ENCODE measurements around the gene MAB21L3.

MAB21L3 gene

GRCh38 chr1:116129537-116129936 is 18.3 kb downstream of the MAB21L3 start:
- no peak overlapping the region for H3K27ac ChIP-seq
- TF ChIP-seq CTCF (IDR thresholded peaks at IDR 0.05) = no peak
- TF ChIP-seq ZFX (IDR thresholded peaks at IDR 0.05; ENCODE audit: borderline replicate concordance) = no peak

- no peak for TF ChIP-seq CTCF (IDR thresholded peaks at IDR 0.05)
- no peak for TF ChIP-seq ZFX (IDR thresholded peaks at IDR 0.05; ENCODE audit: borderline replicate concordance)
These were observed 19.2 kb downstream of the MAB21L3 start for GRCh38 chr1:116130356-116130755.

GRCh38 chr1:116131170-116131569 is 20.0 kb downstream of the MAB21L3 start:
- H3K27ac ChIP-seq = no peak overlapping the region
- TF ChIP-seq CTCF (IDR thresholded peaks at IDR 0.05) = no peak
- TF ChIP-seq ZFX (IDR thresholded peaks at IDR 0.05; ENCODE audit: borderline replicate concordance) = no peak

More at GRCh38 chr1:116130356-116130755, 19.2 kb downstream of the MAB21L3 start:
- no peak overlapping the region for H3K27ac ChIP-seq

GRCh38 chr1:116131866-116132605 is 20.8 kb downstream of the MAB21L3 start:
- TF ChIP-seq CTCF (IDR thresholded peaks at IDR 0.05) = no peak
- H3K27ac ChIP-seq = no peak overlapping the region

- TF ChIP-seq ZFX (IDR thresholded peaks at IDR 0.05; ENCODE audit: borderline replicate concordance) = no peak
- peak; percentile 59 for TF ChIP-seq CTCF (IDR thresholded peaks at IDR 0.05)
- no peak overlapping the region for H3K27ac ChIP-seq
These were observed 22.7 kb downstream of the MAB21L3 start for GRCh38 chr1:116133696-116134475.

- no peak overlapping the region for H3K27ac ChIP-seq
- TF ChIP-seq ZFX (IDR thresholded peaks at IDR 0.05; ENCODE audit: borderline replicate concordance) (no peak), CTCF (IDR thresholded peaks at IDR 0.05) (peak; percentile 15; the same call in 1 of the 2 replicates)
These were observed 23.2 kb downstream of the MAB21L3 start for GRCh38 chr1:116134476-116134773.

- TF ChIP-seq CTCF (IDR thresholded peaks at IDR 0.05) (no peak), ZFX (IDR thresholded peaks at IDR 0.05; ENCODE audit: borderline replicate concordance) (no peak)
- peak overlapping the region; percentile 29; the same call in 1 of the 2 replicates for H3K27ac ChIP-seq
These were observed 27.1 kb downstream of the MAB21L3 start for GRCh38 chr1:116138277-116138792.

Data from 22Rv1 (cell line).